22Rv1 (cell line): ENCODE data around the gene FAM241A.

ENCODE experiments used
- H3K27ac ChIP-seq: fragments of 450-650 bp; 2 replicates; pipeline ENCODE4 v1.5.1; 2017
- CTCF ChIP-seq: fragments of 450-650 bp; IDR thresholded peaks from 2 replicates; pipeline ENCODE4 v1.5.1; 2017; ENCODE audit warnings: mild to moderate bottlenecking
- ZFX ChIP-seq: fragments of 450-650 bp; IDR thresholded peaks from 2 replicates; pipeline ENCODE4 v1.6.1; 2017; ENCODE audit warnings: antibody characterized with exemption, borderline replicate concordance

The FAM241A gene

GRCh38 chr4:112110059-112110425 lies 35.2 kb upstream of the FAM241A start:
- H3K27ac ChIP-seq = 0 out of 2 replicates have a peak overlapping the region, but pooled peaks have one; percentile 6
- TF ChIP-seq ZFX (no peak), CTCF (no peak)

- TF ChIP-seq CTCF = no peak
- no peak for TF ChIP-seq ZFX
- peak overlapping the region; percentile 92; the same call in 1 of the 2 replicates for H3K27ac ChIP-seq
Observed at GRCh38 chr4:112111306-112111705, 33.9 kb upstream of the FAM241A start.

DNA sequence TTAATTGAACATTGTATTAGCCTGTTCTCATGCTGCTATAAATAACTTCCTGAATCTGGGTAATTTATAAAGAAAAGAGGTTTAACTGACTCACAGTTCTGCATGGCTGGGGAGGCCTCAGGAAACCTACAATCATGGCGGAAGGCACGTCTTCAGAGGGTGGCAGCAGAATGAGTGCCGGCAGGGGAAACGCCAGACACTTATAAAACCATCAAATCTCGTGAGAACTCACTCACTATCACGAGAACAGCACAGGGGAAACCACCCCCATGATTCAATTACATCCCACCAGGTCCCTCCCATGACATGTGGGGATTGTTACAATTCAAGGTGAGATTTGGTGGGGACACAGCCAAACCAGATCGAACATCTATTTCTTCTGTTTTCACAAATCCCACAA lies 33.2 kb upstream of the FAM241A start:
- H3K27ac ChIP-seq = peak overlapping the region; percentile 92

GRCh38 chr4:112112590-112113170 lies 32.6 kb upstream of the FAM241A start:
- H3K27ac ChIP-seq = peak overlapping the region; percentile 92
- TF ChIP-seq CTCF (no peak), ZFX (no peak)

GRCh38 chr4:112113864-112114263 lies 31.4 kb upstream of the FAM241A start:
- TF ChIP-seq CTCF = no peak

DNA sequence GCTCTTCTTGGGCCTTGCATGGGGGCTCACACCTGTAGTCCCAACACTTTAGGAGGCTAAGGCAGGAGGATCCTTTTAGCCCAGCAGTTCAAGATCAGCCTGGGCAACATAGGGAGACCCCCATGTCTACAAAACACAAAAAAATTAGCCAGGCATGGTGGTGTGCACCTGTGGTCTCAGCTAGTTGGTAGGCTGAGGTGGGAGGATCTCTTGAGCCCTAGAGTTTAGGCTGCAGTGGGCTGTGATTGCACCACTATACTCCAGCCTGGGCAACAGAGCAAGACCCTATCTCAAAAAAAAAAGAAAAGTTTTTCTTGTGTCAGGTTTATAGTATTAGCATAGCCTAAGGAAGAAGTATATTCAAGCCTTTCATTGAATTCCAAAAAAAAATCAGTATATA lies 30.8 kb upstream of the FAM241A start:
- TF ChIP-seq ZFX (no peak), CTCF (no peak)
- H3K27ac ChIP-seq = peak overlapping the region; percentile 92

More at GRCh38 chr4:112113864-112114263, 31.4 kb upstream of the FAM241A start:
- peak overlapping the region; percentile 92 for H3K27ac ChIP-seq

DNA sequence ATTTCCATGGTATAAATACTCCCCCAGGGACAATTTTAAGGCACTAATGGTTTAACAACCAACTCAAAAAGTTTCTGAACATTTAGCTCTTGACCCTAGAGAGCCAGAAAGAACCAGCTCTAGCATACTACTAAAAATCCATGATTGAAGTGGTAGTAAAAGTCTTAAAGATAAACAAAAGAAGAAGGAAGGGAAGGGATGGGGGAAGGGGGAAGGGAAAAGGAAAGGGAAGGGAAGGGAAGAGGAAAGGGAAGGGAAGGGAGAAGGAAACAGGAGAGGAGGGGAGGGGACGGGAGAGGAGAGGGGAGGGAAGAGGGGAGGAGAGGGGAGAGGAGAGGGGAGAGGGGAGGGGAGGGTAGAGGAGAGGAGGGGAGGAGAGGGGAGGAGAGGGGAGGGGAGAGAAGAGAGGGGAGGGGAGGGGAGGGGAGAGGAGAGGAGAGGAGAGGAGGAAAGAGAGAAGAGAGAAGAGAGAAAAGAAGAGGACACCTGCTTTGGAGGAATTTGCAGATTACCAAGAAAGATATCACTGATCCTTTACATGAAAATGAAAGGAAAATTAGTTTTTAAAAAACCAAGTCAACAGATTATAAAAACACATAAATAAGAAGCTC lies 26.4 kb upstream of the FAM241A start:
- H3K27ac ChIP-seq = no peak overlapping the region
- TF ChIP-seq ZFX (no peak), CTCF (no peak)

GRCh38 chr4:112119353-112119783 lies 25.9 kb upstream of the FAM241A start:
- H3K27ac ChIP-seq = no peak overlapping the region
- TF ChIP-seq ZFX = no peak
- TF ChIP-seq CTCF = no peak
